ENCODE measurements around the gene FKBP2. TPM values are rescaled to one million over a fixed set of nuclear protein-coding genes. Genes with fewer than 3 reads are reported as not detected.

The FKBP2 gene
- total RNA-seq, 1 donor from 2014 or later: 53.8 TPM

GRCh38 chr11:64248578-64248977, 7.7 kb downstream of the FKBP2 start:
- no peak for DNase-seq (ENCODE audit: low spot score)

- no peak for DNase-seq (ENCODE audit: low spot score)
These were observed 8.1 kb downstream of the FKBP2 start for GRCh38 chr11:64249038-64249437.

- no peak for DNase-seq (ENCODE audit: low spot score)
These were observed 8.9 kb downstream of the FKBP2 start for GRCh38 chr11:64249563-64250414.

GRCh38 chr11:64250415-64251015, 9.6 kb downstream of the FKBP2 start:
- no peak for DNase-seq (ENCODE audit: low spot score)

- no peak for DNase-seq (ENCODE audit: low spot score)
These were observed 10.3 kb downstream of the FKBP2 start, which contains the start of gene PLCB3 for GRCh38 chr11:64251016-64251752. PLCB3 (plus strand) TSS chr11:64251530; CDS start chr11:64251650, 120 bp downstream.

GRCh38 chr11:64251753-64252002, 10.8 kb downstream of the FKBP2 start:
- no peak for DNase-seq (ENCODE audit: low spot score)

GRCh38 chr11:64252003-64252872, 11.3 kb downstream of the FKBP2 start:
- DNase-seq (ENCODE audit: low spot score): no peak

GRCh38 chr11:64253043-64253442, 12.1 kb downstream of the FKBP2 start:
- DNase-seq (ENCODE audit: low spot score): no peak

GRCh38 chr11:64253481-64253880, 12.6 kb downstream of the FKBP2 start:
- DNase-seq (ENCODE audit: low spot score): no peak

- no peak for DNase-seq (ENCODE audit: low spot score)
These were observed 13.4 kb downstream of the FKBP2 start for GRCh38 chr11:64254326-64254725.

- DNase-seq (ENCODE audit: low spot score): no peak
These were observed 14.5 kb downstream of the FKBP2 start for GRCh38 chr11:64255135-64256128.

- no peak for DNase-seq (ENCODE audit: low spot score)
These were observed 15.4 kb downstream of the FKBP2 start for GRCh38 chr11:64256300-64256699.

GRCh38 chr11:64258356-64258755, 17.5 kb downstream of the FKBP2 start:
- no peak for DNase-seq (ENCODE audit: low spot score)

- DNase-seq (ENCODE audit: low spot score): no peak
These were observed 18.1 kb downstream of the FKBP2 start for GRCh38 chr11:64258946-64259532.

GRCh38 chr11:64259533-64260067, 18.7 kb downstream of the FKBP2 start:
- DNase-seq (ENCODE audit: low spot score): no peak

GRCh38 chr11:64260147-64260708, 19.3 kb downstream of the FKBP2 start:
- no peak for DNase-seq (ENCODE audit: low spot score)

GRCh38 chr11:64261556-64262080, 20.7 kb downstream of the FKBP2 start:
- DNase-seq (ENCODE audit: low spot score): no peak

GRCh38 chr11:64262271-64263002, 21.5 kb downstream of the FKBP2 start:
- DNase-seq (ENCODE audit: low spot score): no peak
